KOPT-K1 (cell line): ENCODE results near the gene MNX1.

Source experiments
- H3K27ac ChIP-seq: fragments of 200-600 bp; sonication (generic); 2 replicates; pipeline ENCODE4 v1.5.1; 2016; ENCODE audit warnings: antibody characterized with exemption, mild to moderate bottlenecking, low read depth, low read length; ENCODE audit not compliant: poor library complexity, severe bottlenecking
- H3K36me3 ChIP-seq: fragments of 200-600 bp; sonication (generic); 2 replicates; pipeline ENCODE4 v1.5.1; 2017; ENCODE audit warnings: antibody characterized with exemption, mild to moderate bottlenecking, low read length, moderate library complexity; ENCODE audit not compliant: insufficient read depth
- H3K9me3 ChIP-seq: fragments of 200-600 bp; sonication (generic); 2 replicates; pipeline ENCODE4 v1.5.1; 2017; ENCODE audit warnings: antibody characterized with exemption, low read length, mild to moderate bottlenecking; ENCODE audit not compliant: insufficient read depth, poor library complexity, severe bottlenecking

MNX1 gene

GRCh38 chr7:156956727-156957126 lies 53.7 kb downstream of the MNX1 start:
- Histone ChIP-seq H3K9me3 (no peaks in the 10 kb centered on the region), H3K36me3 (peaks cover 93% of the 10 kb centered on the region)

GRCh38 chr7:156954941-156955340 lies 55.5 kb downstream of the MNX1 start:
- Histone ChIP-seq H3K27ac (no peak overlapping the region), H3K36me3 (peaks cover 75% of the 10 kb centered on the region), H3K9me3 (no peaks in the 10 kb centered on the region)

More at GRCh38 chr7:156956727-156957126, 53.7 kb downstream of the MNX1 start:
- no peak overlapping the region for H3K27ac ChIP-seq
